ENCODE measurements around the gene ABCA8. TPM values are rescaled to one million over a fixed set of nuclear protein-coding genes. Genes with fewer than 3 reads are reported as not detected.

The ABCA8 gene
- total and polyA plus RNA-seq, 7 experiments from 2014 or later: not detected

DNA sequence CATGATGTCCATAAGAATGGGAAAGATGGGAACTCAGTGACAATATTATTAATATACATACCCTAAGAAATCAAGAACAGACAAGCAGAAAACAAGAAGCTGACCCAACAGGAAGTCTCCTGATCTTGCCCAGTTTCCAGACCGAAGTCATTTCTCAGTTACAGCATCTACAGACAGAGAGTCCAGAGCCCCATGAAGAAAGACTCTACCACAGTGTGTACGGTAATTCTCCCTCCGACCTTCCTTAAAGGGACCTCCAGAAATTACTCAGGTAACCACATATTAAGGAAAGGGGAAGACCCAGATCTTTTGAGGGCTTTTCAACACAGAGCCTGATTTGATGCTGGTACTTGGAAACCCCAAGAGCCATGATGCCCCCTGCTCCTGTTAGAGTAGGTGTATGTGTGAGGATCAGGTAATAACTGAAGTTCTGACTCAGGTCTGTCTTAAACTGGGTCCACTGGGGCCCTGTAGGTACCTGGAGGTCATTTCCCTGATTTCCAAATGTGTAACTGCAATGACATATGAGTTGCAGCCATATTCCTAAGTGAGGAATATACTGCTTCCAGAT is 132.4 kb downstream of the ABCA8 start:
- Mint-ChIP-seq H3K9me3 (peaks cover 0 to 1% (median 0%) of the 10 kb centered on the region in 11 donors), H3K36me3 (no peaks in the 10 kb centered on the region), H3K27me3 (peaks cover 0 to 19% (median 16%) of the 10 kb centered on the region in 5 donors), H3K4me1 (no peaks in the 10 kb centered on the region), H3K4me3 (no peak overlapping the region), H3K27ac (no peak overlapping the region)
- ChIA-PET POLR2A (no interaction called here), CTCF (no interaction called here)
- DNase-seq: no peak
- no peaks in the 10 kb centered on the region for H3K9me3 ChIP-seq (ENCODE audit: control insufficient read depth in 2 of 3, low read length in 3 of 3)
- H3K4me1 ChIP-seq (ENCODE audit: control insufficient read depth in 2 of 2, insufficient read depth in 2 of 2, low read length in 2 of 2): no peaks in the 10 kb centered on the region
- no peaks in the 10 kb centered on the region for H3K27me3 ChIP-seq (ENCODE audit: control insufficient read depth in 2 of 2, insufficient read depth in 2 of 2, low read length in 2 of 2)
- no peak overlapping the region for H3K4me3 ChIP-seq (ENCODE audit: low read length)
- intact Hi-C loops (cut with micrococcal nuclease): no loop called here
- no peak overlapping the region for H3K27ac ChIP-seq (ENCODE audit: low read depth, low read length)
- no peaks in the 10 kb centered on the region for H3K36me3 ChIP-seq (ENCODE audit: control insufficient read depth in 2 of 3, insufficient read depth in 3 of 3, low read length in 3 of 3)
- ATAC-seq: no peak

DNA sequence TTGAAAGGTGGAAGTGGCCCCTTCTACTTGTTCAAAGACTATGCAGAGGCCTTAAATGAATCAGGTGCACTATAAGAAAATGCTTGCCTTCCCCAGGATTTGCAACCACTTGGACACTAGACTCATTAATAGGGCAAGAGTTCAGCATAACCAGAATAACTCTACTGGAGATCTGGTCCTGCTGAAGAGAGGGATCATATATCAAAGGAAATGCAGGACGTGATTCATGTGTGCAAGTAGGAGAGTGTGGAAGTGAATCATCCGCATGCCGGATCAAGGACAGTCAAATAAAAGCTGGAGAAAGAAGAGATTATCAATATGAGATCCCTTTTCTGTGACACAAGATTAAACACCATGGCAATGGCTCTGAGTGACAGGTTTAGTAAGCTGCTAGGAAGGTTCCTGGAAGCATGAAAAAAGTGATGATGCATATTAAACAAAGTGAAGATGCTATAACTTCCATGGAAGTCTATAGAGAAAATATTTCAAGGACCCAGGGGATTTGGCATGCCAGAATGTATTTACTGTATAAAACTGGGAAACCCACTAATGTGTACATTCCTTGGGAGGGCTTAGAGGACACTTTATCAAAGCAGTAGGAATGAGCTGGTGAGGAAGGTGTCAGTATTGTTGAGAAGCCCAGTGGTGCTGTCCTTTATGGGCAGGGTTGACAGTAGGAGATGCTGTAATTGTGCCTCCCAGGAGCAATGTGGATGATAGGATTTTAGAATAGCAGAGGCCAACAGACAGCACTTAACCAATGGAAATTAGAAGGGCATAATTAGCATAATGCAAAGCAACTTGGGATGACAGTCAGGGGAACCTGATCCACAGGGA is 133.1 kb downstream of the ABCA8 start:
- no peak for ATAC-seq
- H3K4me1 ChIP-seq (ENCODE audit: control insufficient read depth in 2 of 2, insufficient read depth in 2 of 2, low read length in 2 of 2): no peaks in the 10 kb centered on the region
- Mint-ChIP-seq H3K9me3 (peaks cover 0 to 1% (median 0%) of the 10 kb centered on the region in 11 donors), H3K27me3 (peaks cover 0 to 23% (median 21%) of the 10 kb centered on the region in 5 donors), H3K4me1 (no peaks in the 10 kb centered on the region), H3K4me3 (no peak overlapping the region), H3K36me3 (no peaks in the 10 kb centered on the region), H3K27ac (no peak overlapping the region)
- CTCF ChIA-PET: no interaction called here
- no peaks in the 10 kb centered on the region for H3K9me3 ChIP-seq (ENCODE audit: control insufficient read depth in 2 of 3, low read length in 3 of 3)
- intact Hi-C loops (cut with micrococcal nuclease): no loop called here
- H3K27me3 ChIP-seq (ENCODE audit: control insufficient read depth in 2 of 2, insufficient read depth in 2 of 2, low read length in 2 of 2): no peaks in the 10 kb centered on the region
- DNase-seq: no peak
- no peak overlapping the region for H3K4me3 ChIP-seq (ENCODE audit: low read length)
- no peaks in the 10 kb centered on the region for H3K36me3 ChIP-seq (ENCODE audit: control insufficient read depth in 2 of 3, insufficient read depth in 3 of 3, low read length in 3 of 3)
- POLR2A ChIA-PET: no interaction called here
- no peak overlapping the region for H3K27ac ChIP-seq (ENCODE audit: low read depth, low read length)

DNA sequence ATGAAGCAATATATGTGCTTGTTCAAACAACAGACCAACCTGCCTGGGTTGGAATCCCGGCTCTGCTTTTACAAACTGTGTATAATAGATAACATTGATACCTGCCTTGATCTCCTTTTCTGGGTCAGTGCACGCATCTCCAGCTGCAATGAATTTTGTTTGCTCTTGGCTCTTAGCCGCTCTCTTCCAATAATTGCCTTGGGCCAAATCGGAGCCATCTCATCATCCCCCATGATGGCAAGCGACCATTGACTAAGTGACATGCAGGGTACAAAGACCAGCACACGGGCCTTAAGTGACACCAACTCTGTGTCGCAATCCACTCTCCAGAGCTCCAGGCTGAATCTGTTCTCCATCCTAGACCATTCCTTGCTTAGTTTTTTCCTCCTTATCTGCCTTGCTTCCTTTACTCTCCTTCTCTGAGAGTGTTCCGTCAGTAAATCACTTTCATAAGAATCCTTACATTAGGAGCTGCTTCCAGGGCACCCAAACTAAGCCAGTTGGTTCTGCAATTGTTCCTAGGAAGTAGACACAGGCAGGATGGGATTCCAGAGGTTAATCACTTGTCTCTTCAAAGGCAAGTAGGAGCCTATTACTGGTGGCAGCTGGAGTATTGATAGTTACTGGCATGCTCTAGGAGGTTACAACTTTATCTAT is 134.2 kb downstream of the ABCA8 start:
- intact Hi-C loops (cut with micrococcal nuclease): no loop called here
- ChIA-PET CTCF (interaction anchor here (0.7 kb wide), 1 partner anchor 87 kb away, joined by 3 read pairs; no protein-coding TSS in a partner anchor), POLR2A (no interaction called here)
- DNase-seq (no peak), ATAC-seq (no peak)
- Histone ChIP-seq H3K9me3 (ENCODE audit: control insufficient read depth in 2 of 3, low read length in 3 of 3) (no peaks in the 10 kb centered on the region), H3K4me1 (ENCODE audit: control insufficient read depth in 2 of 2, insufficient read depth in 2 of 2, low read length in 2 of 2) (no peaks in the 10 kb centered on the region), H3K4me3 (ENCODE audit: low read length) (no peak overlapping the region), H3K36me3 (ENCODE audit: control insufficient read depth in 2 of 3, insufficient read depth in 3 of 3, low read length in 3 of 3) (no peaks in the 10 kb centered on the region), H3K27me3 (ENCODE audit: control insufficient read depth in 2 of 2, insufficient read depth in 2 of 2, low read length in 2 of 2) (no peaks in the 10 kb centered on the region), H3K27ac (ENCODE audit: low read depth, low read length) (no peak overlapping the region)
- Mint-ChIP-seq H3K4me3 (no peak overlapping the region), H3K27ac (no peak overlapping the region), H3K27me3 (peaks cover 0 to 23% (median 18%) of the 10 kb centered on the region in 5 donors), H3K4me1 (no peaks in the 10 kb centered on the region), H3K9me3 (no peaks in the 10 kb centered on the region), H3K36me3 (peaks cover 0 to 2% (median 0%) of the 10 kb centered on the region in 5 donors)

- H3K9me3 Mint-ChIP-seq: peaks cover 0 to 3% (median 0%) of the 10 kb centered on the region in 11 donors
- H3K36me3 ChIP-seq (ENCODE audit: control insufficient read depth in 2 of 3, insufficient read depth in 3 of 3, low read length in 3 of 3): no peaks in the 10 kb centered on the region
- H3K36me3 Mint-ChIP-seq: peaks cover 0 to 5% (median 0%) of the 10 kb centered on the region in 5 donors
- no peak overlapping the region for H3K27ac Mint-ChIP-seq
- no peak overlapping the region for H3K4me3 ChIP-seq (ENCODE audit: low read length)
- H3K9me3 ChIP-seq (ENCODE audit: control insufficient read depth in 2 of 3, low read length in 3 of 3): no peaks in the 10 kb centered on the region
- no peak overlapping the region for H3K27ac ChIP-seq (ENCODE audit: low read depth, low read length)
- DNase-seq: no peak
- POLR2A ChIA-PET: no interaction called here
- H3K4me3 Mint-ChIP-seq: no peak overlapping the region
- CTCF ChIA-PET: interaction anchor here (0.7 kb wide), 1 partner anchor 87 kb away, joined by 3 read pairs; no protein-coding TSS in a partner anchor
- no peak for ATAC-seq
- H3K27me3 ChIP-seq (ENCODE audit: control insufficient read depth in 2 of 2, insufficient read depth in 2 of 2, low read length in 2 of 2): no peaks in the 10 kb centered on the region
- intact Hi-C loops (cut with micrococcal nuclease): no loop called here
- peaks cover 0 to 28% (median 15%) of the 10 kb centered on the region in 5 donors for H3K27me3 Mint-ChIP-seq
- no peaks in the 10 kb centered on the region for H3K4me1 Mint-ChIP-seq
- no peaks in the 10 kb centered on the region for H3K4me1 ChIP-seq (ENCODE audit: control insufficient read depth in 2 of 2, insufficient read depth in 2 of 2, low read length in 2 of 2)
Measured at GRCh38 chr17:68820476-68820824, 134.7 kb downstream of the ABCA8 start.

GRCh38 chr17:68819465-68819864 is 135.7 kb downstream of the ABCA8 start:
- H3K36me3 ChIP-seq (ENCODE audit: control insufficient read depth in 2 of 3, insufficient read depth in 3 of 3, low read length in 3 of 3): no peaks in the 10 kb centered on the region
- no peaks in the 10 kb centered on the region for H3K4me1 ChIP-seq (ENCODE audit: control insufficient read depth in 2 of 2, insufficient read depth in 2 of 2, low read length in 2 of 2)
- H3K9me3 ChIP-seq (ENCODE audit: control insufficient read depth in 2 of 3, low read length in 3 of 3): no peaks in the 10 kb centered on the region
- H3K27ac ChIP-seq (ENCODE audit: low read depth, low read length): no peak overlapping the region
- intact Hi-C loops (cut with micrococcal nuclease): no loop called here
- ATAC-seq (no peak), DNase-seq (no peak)
- H3K4me1 Mint-ChIP-seq: no peaks in the 10 kb centered on the region
- ChIA-PET CTCF (no interaction called here), POLR2A (no interaction called here)
- H3K36me3 Mint-ChIP-seq: peaks cover 0 to 5% (median 0%) of the 10 kb centered on the region in 5 donors
- peaks cover 0 to 4% (median 0%) of the 10 kb centered on the region in 11 donors for H3K9me3 Mint-ChIP-seq
- H3K4me3 ChIP-seq (ENCODE audit: low read length): no peak overlapping the region
- H3K4me3 Mint-ChIP-seq: no peak overlapping the region
- H3K27me3 Mint-ChIP-seq: peaks cover 0 to 28% (median 15%) of the 10 kb centered on the region in 5 donors
- H3K27ac Mint-ChIP-seq: no peak overlapping the region
- H3K27me3 ChIP-seq (ENCODE audit: control insufficient read depth in 2 of 2, insufficient read depth in 2 of 2, low read length in 2 of 2): no peaks in the 10 kb centered on the region
